DMS53 treated with DMSO at 0.1 percent for 48 hours (cell line): ENCODE data around the gene ARRDC4.
"Not testable (repeated sequence)": the region's sequence is repeated elsewhere in the genome, so short reads cannot be mapped to it uniquely, and the experiment has no call there.

Experiments used
- DNase-seq: peaks from one replicate; lab custom pipeline; 2025; ENCODE audit not compliant: unreplicated experiment; lab: John Stamatoyannopoulos, UW

ARRDC4 gene

DNA sequence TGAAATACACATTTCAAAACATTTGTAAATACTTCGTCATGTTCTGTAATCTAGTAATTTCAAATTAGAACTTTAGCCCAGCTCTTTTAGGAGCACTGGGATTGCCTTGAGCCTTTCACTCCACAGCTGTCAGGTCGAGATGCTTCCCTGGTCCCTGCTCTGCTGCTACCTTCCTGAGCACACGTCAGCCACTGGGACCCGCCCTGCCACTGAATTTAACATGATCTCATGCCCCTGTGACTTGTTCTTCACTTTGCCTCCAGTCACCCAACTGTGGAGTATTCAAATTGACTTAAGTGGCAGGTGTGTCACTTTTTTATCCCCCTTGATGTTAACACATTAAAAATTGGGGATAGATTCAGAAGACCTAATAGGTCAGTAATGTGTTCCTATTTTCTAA, 3.3 kb downstream of the ARRDC4 start:
- no peak for DNase-seq

DNA sequence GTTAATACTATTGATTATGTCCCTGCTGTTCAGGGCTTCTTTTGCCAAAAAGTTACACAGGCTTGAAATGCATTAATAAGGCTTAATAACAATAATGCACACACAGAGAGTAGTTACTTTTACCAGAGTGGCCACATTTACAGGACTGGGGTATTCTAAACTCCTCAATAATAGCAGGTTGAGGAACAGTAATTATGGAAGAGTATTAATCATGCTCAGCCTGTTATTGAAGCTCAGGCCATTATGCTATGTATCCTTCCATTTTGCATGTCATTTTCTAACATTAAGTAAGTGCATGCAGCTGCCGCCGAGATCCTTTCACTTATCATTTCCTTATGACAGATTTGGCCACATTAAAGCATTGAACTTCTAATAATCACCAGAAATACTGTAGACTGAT, 5.7 kb downstream of the ARRDC4 start:
- no peak for DNase-seq

- no peak for DNase-seq
These were observed 6.6 kb downstream of the ARRDC4 start for GRCh38 chr15:97966924-97967620.

- no peak for DNase-seq
These were observed 7.4 kb downstream of the ARRDC4 start for GRCh38 chr15:97967881-97968280.

DNA sequence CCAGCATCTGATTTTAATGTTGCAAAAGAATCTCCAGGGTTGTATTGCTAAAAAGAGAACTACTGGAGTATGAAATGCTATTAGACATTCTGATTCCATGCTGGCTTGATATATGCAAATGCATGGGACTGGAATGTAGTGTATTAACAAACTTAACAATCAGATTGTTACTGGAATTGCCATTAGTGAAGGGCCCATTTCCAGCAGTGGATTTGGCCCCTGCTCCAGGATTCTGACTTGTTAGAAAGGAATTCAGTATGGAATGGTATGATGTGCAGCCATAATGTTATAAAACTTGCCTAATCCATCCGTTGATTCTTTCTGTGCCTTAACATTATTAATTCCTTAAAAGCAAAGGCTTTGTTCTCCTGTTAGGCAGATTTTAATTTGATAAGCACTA, 7.9 kb downstream of the ARRDC4 start:
- no peak for DNase-seq

- DNase-seq, result no peak
These were observed 11.9 kb downstream of the ARRDC4 start for GRCh38 chr15:97972366-97972765.

DNA sequence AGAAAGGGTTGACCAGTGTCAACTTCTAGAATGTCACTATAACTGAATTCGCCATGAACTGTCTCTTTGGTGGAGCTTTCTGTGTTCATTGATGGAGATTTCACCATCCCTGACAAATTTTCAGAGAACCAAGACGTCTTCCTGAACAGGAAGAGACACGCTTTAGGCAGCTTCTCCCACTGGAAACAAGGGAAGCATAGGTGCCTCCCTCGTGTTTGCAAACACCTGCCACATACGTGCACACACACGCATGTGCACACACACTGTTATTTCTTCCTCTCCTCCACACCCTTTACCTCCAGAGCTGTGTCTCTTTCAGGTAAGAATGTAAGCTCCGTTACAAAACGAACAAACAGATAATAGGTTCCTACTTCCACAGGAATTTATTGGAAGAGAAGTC, 15.6 kb downstream of the ARRDC4 start:
- no peak for DNase-seq

GRCh38 chr15:97976766-97977503, 16.4 kb downstream of the ARRDC4 start:
- no peak for DNase-seq

DNA sequence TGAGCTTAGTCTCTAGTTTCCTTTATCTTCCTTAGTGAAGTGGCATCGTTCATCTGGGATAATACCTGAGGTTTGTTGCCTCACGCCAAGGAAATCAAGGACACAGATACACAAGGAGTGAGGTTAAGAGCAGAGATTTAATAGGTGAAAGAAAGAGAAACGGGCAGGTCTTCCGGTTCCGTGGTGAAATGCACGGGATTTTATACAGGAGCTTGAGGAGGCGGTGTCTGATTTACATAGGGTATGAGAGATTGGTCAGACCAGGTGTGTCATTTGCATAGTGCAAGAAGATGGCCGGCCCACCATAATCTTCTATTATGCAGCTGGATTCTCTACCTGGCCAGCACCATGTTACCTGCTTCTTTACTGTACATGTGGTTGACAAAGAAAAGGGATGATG, 17.2 kb downstream of the ARRDC4 start:
- DNase-seq, result no peak

DNA sequence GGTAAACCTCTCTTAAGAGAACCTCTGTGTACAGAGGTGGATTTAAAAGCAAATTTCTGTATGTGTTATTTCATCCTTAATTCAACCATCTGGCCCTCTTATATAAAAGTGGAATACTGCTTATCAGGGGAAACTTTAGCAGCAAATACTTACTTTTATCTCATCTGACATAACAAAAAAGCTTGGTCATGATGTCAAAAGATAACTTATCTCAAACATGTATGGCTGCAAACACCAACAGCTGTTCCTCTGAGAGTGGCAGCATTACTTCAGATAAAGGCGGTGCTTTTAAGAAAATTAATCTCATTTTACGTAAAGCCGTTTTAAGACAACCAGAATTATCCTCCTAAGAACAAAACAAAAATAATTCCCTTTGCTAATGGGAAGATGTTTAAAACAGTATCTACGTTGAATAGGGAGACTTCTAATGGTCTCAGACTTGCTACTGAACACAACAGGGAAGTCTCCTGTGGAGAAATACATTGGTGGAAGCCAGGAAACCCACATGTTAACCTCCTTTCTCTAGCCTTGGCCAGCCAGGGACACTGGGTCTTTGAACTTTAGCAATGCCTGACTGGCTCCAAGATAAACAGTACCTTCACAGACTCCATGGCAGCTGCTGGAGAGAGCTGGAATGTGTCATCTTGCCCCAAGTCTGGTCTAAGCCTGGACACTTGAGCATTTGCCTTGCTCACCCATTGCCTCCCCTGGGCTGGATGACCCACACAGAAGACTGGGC, 18.1 kb downstream of the ARRDC4 start:
- no peak for DNase-seq

GRCh38 chr15:97979140-97979520, 18.6 kb downstream of the ARRDC4 start:
- DNase-seq, result no peak

DNA sequence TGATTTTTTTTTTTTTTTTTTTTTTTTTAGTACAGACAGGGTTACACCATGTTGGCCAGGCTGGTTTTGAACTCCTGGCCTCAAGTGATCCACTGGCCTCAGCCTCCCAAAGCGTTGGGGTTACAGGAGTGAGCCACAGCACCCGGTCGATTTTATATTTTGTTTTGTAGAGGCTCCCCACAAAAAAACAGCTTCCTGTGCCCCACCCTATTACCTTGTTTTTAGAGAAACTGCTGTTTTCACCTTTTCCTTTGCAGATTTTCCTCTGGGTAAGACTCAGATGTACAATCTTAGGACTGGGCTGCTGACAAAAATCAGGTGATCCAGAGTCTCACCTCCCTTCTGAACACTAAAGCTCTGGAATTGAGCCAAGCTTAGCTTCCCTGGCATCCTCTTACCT, 20.6 kb downstream of the ARRDC4 start:
- DNase-seq, result no peak

GRCh38 chr15:97981758-97982157, 21.3 kb downstream of the ARRDC4 start:
- no peak for DNase-seq

- DNase-seq, result no peak
These were observed 23.7 kb downstream of the ARRDC4 start for GRCh38 chr15:97984157-97984556.

DNA sequence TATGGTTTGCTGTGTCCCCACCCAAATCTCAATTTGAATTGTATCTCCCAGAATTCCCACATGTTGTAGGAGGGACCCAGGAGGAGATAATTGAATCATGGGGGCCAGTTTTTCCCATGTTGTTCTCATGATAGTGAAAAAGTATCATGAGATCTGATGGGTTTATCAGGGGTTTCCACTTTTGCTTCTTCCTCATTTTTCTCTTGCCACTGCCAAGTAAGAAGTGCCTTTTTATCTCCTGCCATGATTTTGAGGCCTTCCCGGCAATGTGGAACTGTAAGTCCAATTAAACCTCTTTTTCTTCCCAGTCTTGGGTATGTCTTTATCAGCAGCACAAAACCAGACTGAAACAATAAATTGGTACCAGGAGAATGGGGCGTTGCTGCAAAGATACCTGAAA, 25.5 kb downstream of the ARRDC4 start:
- not testable (repeated sequence) for DNase-seq

DNA sequence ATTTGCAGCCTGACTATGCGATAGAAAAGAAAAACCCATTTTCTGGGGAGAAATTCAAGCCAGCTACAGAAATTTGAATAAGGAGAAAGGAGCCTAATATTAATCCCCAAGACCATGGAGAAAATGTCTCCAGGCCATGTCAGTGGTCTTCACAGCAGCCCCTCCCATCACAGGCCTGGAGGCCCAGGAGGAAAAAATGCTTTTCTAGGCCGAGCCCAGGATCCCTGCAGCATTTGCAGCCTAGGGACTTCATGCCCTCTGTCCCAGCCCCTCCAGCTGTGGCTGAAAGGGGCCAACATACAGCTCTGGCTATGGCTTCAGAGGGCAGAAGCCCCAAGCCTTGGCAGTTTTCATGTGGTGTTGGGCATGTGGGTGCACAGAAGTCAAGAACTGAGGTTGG, 26.3 kb downstream of the ARRDC4 start:
- DNase-seq, result no peak

DNA sequence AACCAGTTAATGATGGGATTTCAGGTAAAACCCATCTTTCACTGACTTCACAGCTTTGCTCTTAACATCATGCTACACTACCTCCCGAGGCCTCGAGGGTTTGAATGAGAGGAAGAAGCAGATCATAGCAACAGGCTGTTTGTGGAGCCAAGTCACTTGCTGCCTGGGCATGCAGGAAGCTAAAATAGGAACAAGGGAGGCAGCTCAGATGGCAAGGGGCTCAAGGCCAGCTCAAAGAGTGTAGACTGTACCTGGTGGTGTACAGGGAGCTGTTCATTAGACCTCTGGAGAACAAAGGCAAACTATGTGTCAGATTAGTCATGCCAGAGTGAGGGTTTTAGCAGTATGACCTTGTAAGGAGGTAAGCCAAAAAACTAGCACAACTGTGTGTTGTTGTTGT, 28.8 kb downstream of the ARRDC4 start:
- DNase-seq, result no peak

GRCh38 chr15:97991972-97992541, 31.6 kb downstream of the ARRDC4 start:
- no peak for DNase-seq

GRCh38 chr15:97992823-97993222, 32.3 kb downstream of the ARRDC4 start:
- no peak for DNase-seq

GRCh38 chr15:97993310-97993738, 32.8 kb downstream of the ARRDC4 start:
- DNase-seq, result no peak

GRCh38 chr15:97994236-97994635, 33.7 kb downstream of the ARRDC4 start:
- no peak for DNase-seq

DNA sequence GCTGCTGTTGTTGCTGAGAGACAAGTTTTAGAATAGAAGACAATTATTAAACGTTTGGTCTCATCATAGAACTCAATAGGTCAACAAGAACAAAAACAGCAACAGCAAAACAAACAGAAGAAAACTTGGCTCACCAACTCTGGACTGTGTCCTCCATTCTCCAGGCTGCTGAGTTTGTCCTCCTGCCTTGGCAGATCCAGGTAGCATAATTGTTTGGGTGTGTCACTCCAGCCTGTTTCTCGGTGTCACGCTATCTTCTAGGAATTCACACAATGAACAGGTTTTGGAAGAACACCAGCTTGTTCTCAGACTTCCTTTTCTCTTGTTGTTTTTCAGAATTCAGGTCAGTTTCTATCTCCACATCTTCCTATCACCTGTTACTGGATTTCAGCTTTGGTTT, 34.7 kb downstream of the ARRDC4 start:
- DNase-seq, result no peak
